Gastroesophageal sphincter (tissue), 3 donors: ENCODE data around the gene TMEM131.

Experiments used
- POLR2AphosphoS5 ChIP-seq: sonication (generic); formaldehyde crosslinking; IDR thresholded peaks from one replicate; pipeline ENCODE4 v1.6.1; 2017; ENCODE audit warnings: antibody characterized with exemption
- TF ChIP-seq, protein P1 (sequence below), 4 experiments: fragments of 200-600 bp in 2 of 4; fragments of 450-650 bp in 2 of 4; sonication (generic) in 1 of 4; IDR thresholded peaks; one replicate each; pipeline ENCODE4 v1.5.1; 2017 to 2019; ENCODE audit warnings: antibody characterized with exemption in 4 of 4, mild to moderate bottlenecking in 2 of 4, moderate library complexity in 2 of 4

DNA sequence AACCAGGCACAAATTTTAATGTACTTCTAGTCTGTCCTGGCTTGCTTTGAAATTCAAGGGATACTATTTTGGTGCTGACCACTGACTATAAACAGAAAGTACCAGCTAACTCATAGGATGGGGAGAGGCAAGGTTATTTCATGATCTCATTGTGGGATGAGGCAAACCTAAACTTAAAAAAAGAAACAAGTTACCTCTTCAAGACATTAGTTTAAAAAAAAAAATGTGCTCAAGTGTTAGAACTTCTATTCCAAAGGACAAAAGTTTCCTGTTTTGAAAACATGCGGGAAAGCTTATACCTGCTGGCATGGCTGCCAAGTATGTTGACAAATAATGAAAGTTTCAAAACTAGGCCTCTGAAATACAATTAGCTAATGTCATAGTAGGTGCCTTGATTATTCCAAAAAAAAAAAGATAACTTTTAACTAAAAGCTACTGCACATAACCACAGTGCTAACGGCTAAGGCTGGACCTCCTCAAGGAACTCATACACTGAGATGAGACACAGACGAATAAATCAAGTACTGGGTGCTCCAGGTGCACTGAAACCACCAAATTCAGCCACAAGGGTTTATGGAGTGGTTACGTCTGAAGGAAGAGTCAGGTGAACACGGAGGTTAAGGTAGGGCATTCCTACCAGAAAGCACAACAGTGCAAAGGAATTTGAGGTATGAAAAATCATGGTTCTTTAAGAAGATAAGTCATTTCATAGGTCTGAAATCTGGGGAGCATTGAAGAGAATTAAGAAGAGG, 38.1 kb downstream of the TMEM131 start:
- TF ChIP-seq, protein P1, sequence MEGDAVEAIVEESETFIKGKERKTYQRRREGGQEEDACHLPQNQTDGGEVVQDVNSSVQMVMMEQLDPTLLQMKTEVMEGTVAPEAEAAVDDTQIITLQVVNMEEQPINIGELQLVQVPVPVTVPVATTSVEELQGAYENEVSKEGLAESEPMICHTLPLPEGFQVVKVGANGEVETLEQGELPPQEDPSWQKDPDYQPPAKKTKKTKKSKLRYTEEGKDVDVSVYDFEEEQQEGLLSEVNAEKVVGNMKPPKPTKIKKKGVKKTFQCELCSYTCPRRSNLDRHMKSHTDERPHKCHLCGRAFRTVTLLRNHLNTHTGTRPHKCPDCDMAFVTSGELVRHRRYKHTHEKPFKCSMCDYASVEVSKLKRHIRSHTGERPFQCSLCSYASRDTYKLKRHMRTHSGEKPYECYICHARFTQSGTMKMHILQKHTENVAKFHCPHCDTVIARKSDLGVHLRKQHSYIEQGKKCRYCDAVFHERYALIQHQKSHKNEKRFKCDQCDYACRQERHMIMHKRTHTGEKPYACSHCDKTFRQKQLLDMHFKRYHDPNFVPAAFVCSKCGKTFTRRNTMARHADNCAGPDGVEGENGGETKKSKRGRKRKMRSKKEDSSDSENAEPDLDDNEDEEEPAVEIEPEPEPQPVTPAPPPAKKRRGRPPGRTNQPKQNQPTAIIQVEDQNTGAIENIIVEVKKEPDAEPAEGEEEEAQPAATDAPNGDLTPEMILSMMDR (IDR thresholded peaks at IDR 0.05) = no peak
- TF ChIP-seq POLR2AphosphoS5 = no peak
